ENCODE measurements around the gene PPP1R9B. TPM values are rescaled to one million over a fixed set of nuclear protein-coding genes. Genes with fewer than 3 reads are reported as not detected.
A peak's percentile ranks its signal among the peaks of the same experiment; 100 is the strongest.

Gene PPP1R9B
- total RNA-seq, 3 donors from 2014 or later (not counting 1 experiment from before 2014, with no cell fraction given): 124 to 162 (median 135) TPM

DNA sequence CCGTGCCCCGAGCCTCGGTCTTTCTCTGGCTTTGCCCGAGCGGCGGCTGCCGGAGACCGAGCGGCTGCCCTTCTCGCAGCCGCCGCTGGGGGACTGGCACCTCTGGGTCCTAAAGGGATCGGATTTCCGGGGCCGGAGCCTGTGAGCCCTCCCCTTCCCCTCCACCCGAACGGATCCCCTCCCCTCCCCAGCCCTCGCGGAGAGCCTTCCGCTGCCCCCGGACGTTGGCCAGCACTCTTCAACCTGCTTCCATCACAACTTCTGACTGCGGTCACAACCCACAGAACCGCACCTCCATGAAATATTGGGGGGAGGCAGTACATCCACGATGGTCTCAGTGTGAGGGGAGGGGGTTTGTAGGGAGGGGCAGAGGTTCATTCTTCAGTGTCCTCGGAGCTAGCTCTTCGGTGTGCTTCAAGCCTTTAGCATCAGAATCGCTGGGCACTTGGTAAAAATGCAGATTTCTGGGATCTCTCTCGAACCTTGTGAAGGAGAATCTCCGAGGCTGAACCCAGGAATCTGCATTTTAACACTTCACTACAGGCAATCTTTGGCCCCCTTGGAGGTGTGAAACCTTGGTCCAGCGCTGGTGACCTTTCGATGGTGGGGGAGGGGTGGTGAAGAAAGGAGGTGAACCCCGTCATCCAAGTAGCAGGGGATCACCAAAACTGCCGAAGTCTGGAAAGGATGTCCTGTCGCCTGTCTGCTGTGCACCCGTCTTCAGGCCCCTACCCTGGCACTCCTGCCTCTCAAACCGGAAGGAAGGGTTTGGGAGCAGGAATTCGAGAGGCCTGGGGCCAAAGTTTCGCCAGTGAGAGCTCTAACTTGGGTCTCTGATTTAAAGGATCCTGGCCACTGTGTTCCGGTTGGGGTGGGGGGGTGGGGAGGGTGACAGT is 812 bp upstream of the PPP1R9B start:
- Histone ChIP-seq H3K36me3 (ENCODE audit: control insufficient read depth, insufficient read depth, low read length) (no peaks in the 10 kb centered on the region), H3K9me3 (ENCODE audit: control insufficient read depth, insufficient read depth, low read length) (no peaks in the 10 kb centered on the region), H3K4me1 (ENCODE audit: control insufficient read depth, insufficient read depth, low read length) (peaks cover 54% of the 10 kb centered on the region), H3K27ac (ENCODE audit: low read length) (peak overlapping the region; percentile 70), H3K27me3 (ENCODE audit: control insufficient read depth, insufficient read depth, low read length) (no peaks in the 10 kb centered on the region), H3K4me3 (ENCODE audit: low read length) (peak overlapping the region; percentile 73)
- under 1% methylated on average over 38 of the region's 40 CpGs for WGBS (ENCODE audit: insufficient coverage)
- ATAC-seq: peak; percentile 73 to 90 (median 83)
- Mint-ChIP-seq H3K9me3 (no peaks in the 10 kb centered on the region), H3K27me3 (ENCODE audit: low read depth in 2 of 2) (no peaks in the 10 kb centered on the region), H3K27ac (peak overlapping the region; percentile 70 to 86), H3K4me3 (peak overlapping the region; percentile 85), H3K36me3 (no peaks in the 10 kb centered on the region), H3K4me1 (peaks cover 28 to 40% of the 10 kb centered on the region in 2 donors)
- intact Hi-C loops (cut with micrococcal nuclease): loop anchor here (5.0 kb wide), 1 partner anchor 54 kb away; the partner anchor contains the start of gene PDK2
- DNase-seq: peak; percentile 79 to 91
- TF ChIP-seq, protein P1, sequence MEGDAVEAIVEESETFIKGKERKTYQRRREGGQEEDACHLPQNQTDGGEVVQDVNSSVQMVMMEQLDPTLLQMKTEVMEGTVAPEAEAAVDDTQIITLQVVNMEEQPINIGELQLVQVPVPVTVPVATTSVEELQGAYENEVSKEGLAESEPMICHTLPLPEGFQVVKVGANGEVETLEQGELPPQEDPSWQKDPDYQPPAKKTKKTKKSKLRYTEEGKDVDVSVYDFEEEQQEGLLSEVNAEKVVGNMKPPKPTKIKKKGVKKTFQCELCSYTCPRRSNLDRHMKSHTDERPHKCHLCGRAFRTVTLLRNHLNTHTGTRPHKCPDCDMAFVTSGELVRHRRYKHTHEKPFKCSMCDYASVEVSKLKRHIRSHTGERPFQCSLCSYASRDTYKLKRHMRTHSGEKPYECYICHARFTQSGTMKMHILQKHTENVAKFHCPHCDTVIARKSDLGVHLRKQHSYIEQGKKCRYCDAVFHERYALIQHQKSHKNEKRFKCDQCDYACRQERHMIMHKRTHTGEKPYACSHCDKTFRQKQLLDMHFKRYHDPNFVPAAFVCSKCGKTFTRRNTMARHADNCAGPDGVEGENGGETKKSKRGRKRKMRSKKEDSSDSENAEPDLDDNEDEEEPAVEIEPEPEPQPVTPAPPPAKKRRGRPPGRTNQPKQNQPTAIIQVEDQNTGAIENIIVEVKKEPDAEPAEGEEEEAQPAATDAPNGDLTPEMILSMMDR (IDR thresholded peaks at IDR 0.05): peak; percentile 40

DNA sequence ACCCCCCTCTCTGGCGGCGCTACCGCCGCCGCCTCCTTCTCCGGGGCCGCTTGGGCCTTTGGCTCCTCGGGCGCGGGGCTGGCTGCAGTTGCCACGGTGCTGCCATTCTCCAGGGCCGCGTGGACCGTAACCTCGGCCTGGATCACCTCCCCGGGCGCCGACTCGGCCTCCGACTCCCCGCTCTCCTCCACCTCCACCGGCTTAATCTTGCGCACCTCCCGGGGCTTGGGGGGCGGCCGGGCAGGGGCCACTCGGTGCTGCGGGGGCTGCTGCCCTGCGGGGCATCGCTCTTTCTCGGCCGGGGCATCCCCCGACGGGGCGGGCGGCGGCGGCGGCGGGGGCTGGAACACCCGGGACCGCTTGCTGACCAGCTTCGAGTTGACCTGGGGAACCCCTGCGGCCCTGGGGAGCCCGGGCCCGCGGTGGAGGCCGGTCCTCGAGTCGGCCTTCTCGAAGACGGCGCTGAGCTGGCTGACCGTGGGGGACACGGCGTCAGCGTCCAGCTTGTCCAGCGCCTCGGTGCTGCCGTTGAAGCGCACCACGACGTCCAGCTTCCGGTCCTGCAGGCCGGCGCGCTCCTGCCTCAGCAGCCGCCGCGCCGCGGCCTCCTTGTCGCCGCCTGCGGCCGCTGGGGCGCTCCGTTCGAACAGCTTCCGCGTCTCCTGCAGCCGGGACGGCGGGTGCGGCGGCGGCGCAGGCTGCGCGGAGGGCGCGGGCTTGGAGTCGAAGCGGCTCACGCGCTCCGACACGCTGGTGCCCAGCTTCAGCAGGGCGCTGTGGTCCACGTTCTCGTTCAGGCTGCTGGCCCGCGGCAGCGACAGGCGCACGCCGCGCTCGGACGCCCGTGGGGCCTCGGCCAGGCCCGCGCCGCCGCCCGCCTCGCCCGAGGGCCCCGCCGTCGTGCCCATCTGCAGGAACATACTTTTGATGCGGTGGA is 792 bp downstream of the PPP1R9B start:
- Histone ChIP-seq H3K9me3 (ENCODE audit: control insufficient read depth, insufficient read depth, low read length) (no peaks in the 10 kb centered on the region), H3K36me3 (ENCODE audit: control insufficient read depth, insufficient read depth, low read length) (peaks cover 8% of the 10 kb centered on the region), H3K27me3 (ENCODE audit: control insufficient read depth, insufficient read depth, low read length) (no peaks in the 10 kb centered on the region), H3K4me1 (ENCODE audit: control insufficient read depth, insufficient read depth, low read length) (peaks cover 67% of the 10 kb centered on the region), H3K27ac (ENCODE audit: low read length) (peak overlapping the region; percentile 62), H3K4me3 (ENCODE audit: low read length) (peak overlapping the region; percentile 85)
- intact Hi-C loops (cut with micrococcal nuclease): loop anchor here (5.0 kb wide), 1 partner anchor 52 kb away; the partner anchor contains the start of gene PDK2
- DNase-seq (peak; percentile 58 to 82), ATAC-seq (peak; percentile 15 to 33 (median 21))
- Mint-ChIP-seq H3K9me3 (no peaks in the 10 kb centered on the region), H3K27me3 (ENCODE audit: low read depth in 2 of 2) (no peaks in the 10 kb centered on the region), H3K4me3 (peak overlapping the region; percentile 97), H3K27ac (peak overlapping the region; percentile 91 to 98), H3K36me3 (no peaks in the 10 kb centered on the region), H3K4me1 (peaks cover 42 to 55% of the 10 kb centered on the region in 2 donors)
- TF ChIP-seq, protein P1 (IDR thresholded peaks at IDR 0.05): no peak
- under 1% methylated on average over 123 of the region's 123 CpGs for WGBS (ENCODE audit: insufficient coverage)

DNA sequence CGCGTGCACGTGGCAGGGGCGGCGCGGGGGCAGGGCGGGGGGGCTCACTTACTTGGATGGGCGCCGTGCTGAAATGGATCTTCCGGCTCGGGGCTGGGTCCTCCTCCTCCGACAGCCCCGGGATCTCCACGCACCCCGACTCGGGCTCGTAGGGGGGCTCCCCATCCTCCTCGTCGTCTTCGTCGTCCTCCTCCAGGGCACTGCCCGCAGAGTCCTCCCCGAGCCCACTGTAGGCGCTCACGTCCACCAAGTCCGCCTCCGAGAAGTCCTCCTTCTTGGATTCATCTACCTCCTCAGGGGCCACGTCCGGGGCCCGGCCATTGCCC is 1.4 kb downstream of the PPP1R9B start:
- intact Hi-C loops (cut with micrococcal nuclease): no loop called here
- Histone ChIP-seq H3K9me3 (ENCODE audit: control insufficient read depth, insufficient read depth, low read length) (no peaks in the 10 kb centered on the region), H3K4me1 (ENCODE audit: control insufficient read depth, insufficient read depth, low read length) (peaks cover 68% of the 10 kb centered on the region), H3K36me3 (ENCODE audit: control insufficient read depth, insufficient read depth, low read length) (peaks cover 15% of the 10 kb centered on the region), H3K27ac (ENCODE audit: low read length) (peak overlapping the region; percentile 62), H3K4me3 (ENCODE audit: low read length) (peak overlapping the region; percentile 85), H3K27me3 (ENCODE audit: control insufficient read depth, insufficient read depth, low read length) (no peaks in the 10 kb centered on the region)
- Mint-ChIP-seq H3K27ac (peak overlapping the region; percentile 91 to 98), H3K36me3 (no peaks in the 10 kb centered on the region), H3K4me3 (peak overlapping the region; percentile 97), H3K27me3 (ENCODE audit: low read depth in 2 of 2) (no peaks in the 10 kb centered on the region), H3K4me1 (peaks cover 48 to 61% of the 10 kb centered on the region in 2 donors), H3K9me3 (no peaks in the 10 kb centered on the region)
- under 1% methylated on average over 30 of the region's 30 CpGs for WGBS (ENCODE audit: insufficient coverage)
- TF ChIP-seq, protein P1 (IDR thresholded peaks at IDR 0.05): no peak
- ATAC-seq (no peak), DNase-seq (no peak)
